GM12878 (cell line): ENCODE measurements around the gene GABRA1. TPM values are rescaled to one million over a fixed set of nuclear protein-coding genes. Genes with fewer than 3 reads are reported as not detected.

Experiments
- ATAC-seq: fragments of 200-7000 bp; cut with Tn5 transposase; 3 replicates; pipeline ENCODE4 v1.9.1; 2020; ENCODE audit warnings: mild to moderate bottlenecking, moderate library complexity
- BruUV-seq: library from RNA; stranded (reverse); fragments of 400-500 nt; replicated peaks from 2 replicates; lab custom pipeline; 2021; lab: Mats Ljungman, UMichigan
- CTCF ChIA-PET: fragments of 300-600 bp; sonication (Branson Sonifier 250); formaldehyde crosslinking; extraction: SDS; loops from one replicate; lab custom pipeline; 2021; ENCODE audit warnings: inconsistent platforms; lab: Yijun Ruan, JAX
- POLR2A ChIA-PET: fragments of 350-600 bp; formaldehyde crosslinking; extraction: SDS; loops from one replicate; lab custom pipeline; 2021; ENCODE audit warnings: inconsistent platforms; lab: Charles Lee
- RAD21 ChIA-PET: fragments of 300-600 bp; sonication (Branson Sonifier 250); formaldehyde crosslinking; loops from one replicate; lab custom pipeline; 2023; ENCODE audit warnings: antibody characterized with exemption; ENCODE audit not compliant: unreplicated experiment; lab: Charles Lee
- SMC1A ChIA-PET: fragments of 300-600 bp; sonication (Branson Sonifier 250); formaldehyde crosslinking; loops from one replicate; lab custom pipeline; 2023; ENCODE audit not compliant: unreplicated experiment, uncharacterized antibody; lab: Charles Lee
- DNase-seq: peaks from one replicate; pipeline ENCODE4 v3.0.0-alpha.2; 2011; ENCODE audit warnings: low read depth, low spot score
- FAIRE-seq: peaks from 3 replicates; lab custom pipeline; 2011; peaks lifted over from hg19 to GRCh38; lab: Jason Lieb, UNC
- H2AFZ ChIP-seq: 2 replicates; pipeline ENCODE4 v1.6.0; 2011; ENCODE audit warnings: low read depth, low read length, control low read depth; ENCODE audit not compliant: control insufficient read depth
- H3K27ac ChIP-seq: 2 replicates; pipeline ENCODE4 v1.5.1; 2011; ENCODE audit warnings: control low read depth; ENCODE audit not compliant: control insufficient read depth, insufficient read depth
- H3K27me3 ChIP-seq, 2 experiments: replicated peaks in 1 of 2; 2 replicates each; pipeline versions ENCODE4 v1.6.0 to v1.6.1; 2011; ENCODE audit warnings: low read length in 1 of 2; ENCODE audit not compliant: control insufficient read depth in 2 of 2, insufficient read depth in 2 of 2
- H3K36me3 ChIP-seq, 2 experiments: 2 replicates each; pipeline ENCODE4 v1.5.1; 2011; ENCODE audit warnings: low read length in 1 of 2; ENCODE audit not compliant: control insufficient read depth in 2 of 2, insufficient read depth in 2 of 2
- H3K4me1 ChIP-seq: 2 replicates; pipeline ENCODE4 v1.6.1; 2011; ENCODE audit warnings: mild to moderate bottlenecking, low read length, moderate library complexity, mixed read lengths; ENCODE audit not compliant: control insufficient read depth, insufficient read depth
- H3K4me2 ChIP-seq: 2 replicates; pipeline ENCODE4 v1.6.0; 2011; ENCODE audit warnings: control low read depth; ENCODE audit not compliant: control insufficient read depth, insufficient read depth
- H3K4me3 ChIP-seq: fragments of 200-600 bp; sonication (generic); 2 replicates; pipeline ENCODE4 v1.5.1; 2016
- H3K79me2 ChIP-seq: 2 replicates; pipeline ENCODE4 v1.6.0; 2011; ENCODE audit warnings: low read length; ENCODE audit not compliant: control insufficient read depth, insufficient read depth
- H3K9ac ChIP-seq: 2 replicates; pipeline ENCODE4 v1.8.0; 2011; ENCODE audit warnings: low read length, control low read depth, mixed read lengths; ENCODE audit not compliant: control insufficient read depth, insufficient read depth
- H3K9me3 ChIP-seq: replicated peaks from 3 replicates; pipeline ENCODE4 v1.5.1; 2011; ENCODE audit warnings: mild to moderate bottlenecking, low read length; ENCODE audit not compliant: control insufficient read depth, insufficient read depth
- H4K20me1 ChIP-seq: 2 replicates; pipeline ENCODE4 v1.6.0; 2011; ENCODE audit not compliant: control insufficient read depth, insufficient read depth
- ASH2L ChIP-seq: fragments of 300-600, 200-600 bp; sonication (generic); IDR thresholded peaks from 2 replicates; pipeline ENCODE4 v1.6.1; 2017; ENCODE audit warnings: low read depth, mild to moderate bottlenecking, borderline replicate concordance
- BRCA1 ChIP-seq: IDR thresholded peaks from 2 replicates; pipeline ENCODE4 v1.6.1; 2011; ENCODE audit warnings: low read depth, low read length, improper control_type of control experiment
- CHD4 ChIP-seq: fragments of 200-600 bp; sonication (generic); IDR thresholded peaks from 2 replicates; pipeline ENCODE4 v1.6.1; 2016; ENCODE audit warnings: mild to moderate bottlenecking
- EGR1 ChIP-seq, 2 experiments: IDR thresholded peaks; 1 replicate in 1 of 2; 2 replicates in 1 of 2; pipeline ENCODE4 v1.6.1; 2011 to 2012; ENCODE audit warnings: low read depth in 2 of 2, low read length in 2 of 2, borderline replicate concordance in 1 of 2, mild to moderate bottlenecking in 1 of 2, moderate library complexity in 1 of 2
- HCFC1 ChIP-seq: fragments of 150-350 bp; IDR thresholded peaks from 2 replicates; pipeline ENCODE4 v1.6.1; 2014; ENCODE audit warnings: low read length
- MXI1 ChIP-seq: fragments of 150-350 bp; IDR thresholded peaks from 2 replicates; pipeline ENCODE4 v1.6.1; 2011; ENCODE audit warnings: low read depth, mild to moderate bottlenecking, inconsistent platforms, low read length, improper control_type of control experiment
- SP1 ChIP-seq: IDR thresholded peaks from one replicate; pipeline ENCODE4 v1.6.1; 2011; ENCODE audit warnings: low read depth, low read length
- SREBF2 ChIP-seq: IDR thresholded peaks from 2 replicates; pipeline ENCODE4 v1.6.1; 2012; ENCODE audit warnings: mild to moderate bottlenecking, low read length
- STAT1 ChIP-seq: fragments of 450-650 bp; conservative IDR thresholded peaks from 2 replicates; pipeline ENCODE4 v1.6.1; 2014; ENCODE audit warnings: antibody characterized with exemption, mild to moderate bottlenecking
- ZBED1 ChIP-seq: IDR thresholded peaks from 2 replicates; pipeline ENCODE4 v1.6.1; 2016; ENCODE audit warnings: borderline replicate concordance
- ZNF217 ChIP-seq: fragments of 450-650 bp; IDR thresholded peaks from 2 replicates; pipeline ENCODE4 v1.6.1; 2017; ENCODE audit warnings: antibody characterized with exemption, mild to moderate bottlenecking
- ZNF24 ChIP-seq: fragments of 450-650 bp; IDR thresholded peaks from 2 replicates; pipeline ENCODE4 v1.6.1; 2017; ENCODE audit warnings: antibody characterized with exemption, mild to moderate bottlenecking
- ZNF592 ChIP-seq: fragments of 450-650 bp; IDR thresholded peaks from 2 replicates; pipeline ENCODE4 v1.6.1; 2017; ENCODE audit warnings: mild to moderate bottlenecking, moderate library complexity
- WGBS: methylation state at CpG from one replicate; pipeline ENCODE4 v1.1.6; 2016; ENCODE audit warnings: low lambda C conversion rate; ENCODE audit not compliant: insufficient replicate concordance, insufficient coverage; ENCODE audit errors: missing lambda C conversion rate; 5-methylcytosine and 5-hydroxymethylcytosine counted together
- in situ Hi-C: fragments of 300-500 bp; cut with MboI; formaldehyde crosslinking; loops from 9 replicates; pipeline ENCODE4 v1.14.3; 2018; ENCODE audit warnings: mixed read lengths
- intact Hi-C: fragments of 100-400 bp; cut with micrococcal nuclease; formaldehyde crosslinking; loops from one replicate; pipeline ENCODE4 v1.14.2; 2022; ENCODE audit not compliant: unreplicated experiment
- polyA plus RNA-seq, 11 experiments: library from polyadenylated mRNA; depleted of rRNA in 4 of 11; unstranded in 6 of 11; stranded (reverse) in 5 of 11; fragments of >200 nt; fragmentation: Nextera tagmentation in 4 of 11; fragmentation: Illumina TruSeq in 1 of 11; extraction: Ambion mirVana in 4 of 11; extraction: Trizol in 1 of 11; gene quantifications; 1 replicate in 1 of 11; 2 replicates in 10 of 11; pipeline versions ENCODE4 v1.2.1 to v1.2.3, GENCODE V29; 2011 to 2016; ENCODE audit warnings: inconsistent platforms in 2 of 11, missing spikeins in 2 of 11, low read depth in 1 of 11
- total RNA-seq, 4 experiments: library from RNA; depleted of rRNA in 3 of 4; stranded (reverse); fragments of >200 nt in 3 of 4; fragmentation: Illumina TruSeq in 1 of 4; extraction: Trizol in 1 of 4; gene quantifications; 2 replicates each; pipeline versions ENCODE4 v1.2.1 to v1.2.3, GENCODE V29; 2013 to 2021

GABRA1 gene
- total and polyA plus RNA-seq, 10 of the 15 experiments (the other 5 are each of a cell fraction or from before 2014, with no cell fraction given): not detected

- BruUV-seq: no TSS peak
- FAIRE-seq: no peak
- SMC1A ChIA-PET: no interaction called here
Measured at GRCh38 chr5:161899590-161899989, 51.7 kb downstream of the GABRA1 start.

GRCh38 chr5:161900981-161901380, 53.1 kb downstream of the GABRA1 start:
- Histone ChIP-seq H3K4me2 (no peak overlapping the region), H3K9ac (no peak overlapping the region)
- intact Hi-C loops: no loop called here
- TF ChIP-seq CHD4 (no peak), ZNF217 (no peak), SP1 (no peak), ZNF592 (no peak), HCFC1 (no peak), SREBF2 (no peak), EGR1 (IDR thresholded peaks at IDR 0.05; ENCODE audit: borderline replicate concordance in 1 of 2, low read depth in 2 of 2, low read length in 2 of 2) (no peak), ZNF24 (no peak), MXI1 (no peak), BRCA1 (no peak)
- TF ChIP-seq, all 136 proteins: peak for 0
- in situ Hi-C loops: no loop called here
- Histone ChIP-seq H3K36me3 (no peaks in the 10 kb centered on the region), H2AFZ (no peak overlapping the region), H4K20me1 (no peaks in the 10 kb centered on the region), H3K9me3 (no peaks in the 10 kb centered on the region), H3K27ac (no peak overlapping the region), H3K27me3 (no peaks in the 10 kb centered on the region), H3K4me1 (no peaks in the 10 kb centered on the region), H3K4me3 (no peak overlapping the region), H3K79me2 (no peaks in the 10 kb centered on the region)
- POLR2A ChIA-PET: interaction anchor here (0.7 kb wide), 1 partner anchor 175 kb away, joined by 6 read pairs; no protein-coding TSS in a partner anchor
- no TSS peak for BruUV-seq
- CTCF ChIA-PET: no interaction called here
- 94% methylated on average over 1 of the region's 1 CpG for WGBS
- SMC1A ChIA-PET: interaction anchor here (0.6 kb wide), 1 partner anchor 273 kb away, joined by 3 read pairs; no protein-coding TSS in a partner anchor
- no peak for DNase-seq
- ATAC-seq: no peak
- no peak for FAIRE-seq
- RAD21 ChIA-PET: interaction anchor here (0.6 kb wide), 1 partner anchor 1508 kb away, joined by 3 read pairs; no protein-coding TSS in a partner anchor

More at GRCh38 chr5:161899590-161899989, 51.7 kb downstream of the GABRA1 start:
- no peaks in the 10 kb centered on the region for H4K20me1 ChIP-seq
- H3K4me3 ChIP-seq: no peak overlapping the region
- H3K27ac ChIP-seq: no peak overlapping the region
- H3K27me3 ChIP-seq: no peaks in the 10 kb centered on the region
- no peak for DNase-seq
- POLR2A ChIA-PET: no interaction called here
- intact Hi-C loops: no loop called here
- TF ChIP-seq STAT1 (no peak), ZBED1 (no peak), ASH2L (no peak)
- ATAC-seq: no peak
- H3K4me2 ChIP-seq: no peak overlapping the region
- RAD21 ChIA-PET: no interaction called here
- H3K4me1 ChIP-seq: no peaks in the 10 kb centered on the region
- H3K79me2 ChIP-seq: no peaks in the 10 kb centered on the region
- in situ Hi-C loops: no loop called here
- no peak overlapping the region for H3K9ac ChIP-seq
- H3K36me3 ChIP-seq: no peaks in the 10 kb centered on the region
- CTCF ChIA-PET: interaction anchor here (0.7 kb wide), 1 partner anchor 8 kb away, joined by 3 read pairs; no protein-coding TSS in a partner anchor
- no peak overlapping the region for H2AFZ ChIP-seq
- no peaks in the 10 kb centered on the region for H3K9me3 ChIP-seq
